ENCODE results near the gene S100A12.

S100A12 gene

GRCh38 chr1:153397051-153397923, 21.9 kb upstream of the S100A12 start:
- DNase-seq (ENCODE audit: low read depth in 3 of 3) = no peak

- DNase-seq (ENCODE audit: low read depth in 3 of 3) = no peak
Measured at GRCh38 chr1:153396461-153396860, 21.0 kb upstream of the S100A12 start.

GRCh38 chr1:153395776-153396175, 20.4 kb upstream of the S100A12 start:
- no peak for DNase-seq (ENCODE audit: low read depth in 3 of 3)

GRCh38 chr1:153395136-153395685, 19.8 kb upstream of the S100A12 start:
- DNase-seq (ENCODE audit: low read depth in 3 of 3) = no peak

- DNase-seq (ENCODE audit: low read depth in 3 of 3) = no peak
Measured at GRCh38 chr1:153394391-153394790, 19.0 kb upstream of the S100A12 start.

GRCh38 chr1:153393926-153394325, 18.5 kb upstream of the S100A12 start:
- DNase-seq (ENCODE audit: low read depth in 3 of 3) = no peak

- DNase-seq (ENCODE audit: low read depth in 3 of 3) = no peak
Measured at GRCh38 chr1:153392822-153393221, 17.4 kb upstream of the S100A12 start.

- no peak for DNase-seq (ENCODE audit: low read depth in 3 of 3)
Measured at GRCh38 chr1:153392258-153392657, 16.8 kb upstream of the S100A12 start.

- no peak for DNase-seq (ENCODE audit: low read depth in 3 of 3)
Measured at GRCh38 chr1:153390938-153391710, 15.7 kb upstream of the S100A12 start, which contains the start of gene S100A8. TSS of gene S100A8 (minus strand) at chr1:153391073. CDS start at chr1:153390535, 538 bp downstream.

- no peak for DNase-seq (ENCODE audit: low read depth in 3 of 3)
Measured at GRCh38 chr1:153389973-153390879, 14.8 kb upstream of the S100A12 start.

- no peak for DNase-seq (ENCODE audit: low read depth in 3 of 3)
Measured at GRCh38 chr1:153389401-153389800, 14.0 kb upstream of the S100A12 start.

- DNase-seq (ENCODE audit: low read depth in 3 of 3) = no peak
Measured at GRCh38 chr1:153387785-153388184, 12.4 kb upstream of the S100A12 start.

GRCh38 chr1:153387001-153387400, 11.6 kb upstream of the S100A12 start:
- DNase-seq (ENCODE audit: low read depth in 3 of 3) = no peak

- no peak for DNase-seq (ENCODE audit: low read depth in 3 of 3)
Measured at GRCh38 chr1:153386500-153386901, 11.1 kb upstream of the S100A12 start.

- no peak for DNase-seq (ENCODE audit: low read depth in 3 of 3)
Measured at GRCh38 chr1:153384958-153385580, 9.6 kb upstream of the S100A12 start.

- DNase-seq (ENCODE audit: low read depth in 3 of 3) = no peak
Measured at GRCh38 chr1:153380711-153381110, 5.3 kb upstream of the S100A12 start.

GRCh38 chr1:153379591-153379990, 4.2 kb upstream of the S100A12 start:
- DNase-seq (ENCODE audit: low read depth in 3 of 3) = no peak

GRCh38 chr1:153374071-153374470, 1.4 kb downstream of the S100A12 start:
- DNase-seq (ENCODE audit: low read depth in 3 of 3) = no peak

- no peak for DNase-seq (ENCODE audit: low read depth in 3 of 3)
Measured at GRCh38 chr1:153372571-153372970, 2.9 kb downstream of the S100A12 start.

- DNase-seq (ENCODE audit: low read depth in 3 of 3) = no peak
Measured at GRCh38 chr1:153371231-153371630, 4.2 kb downstream of the S100A12 start.

GRCh38 chr1:153370146-153370545, 5.3 kb downstream of the S100A12 start:
- no peak for DNase-seq (ENCODE audit: low read depth in 3 of 3)

All from stimulated activated CD4-positive, alpha-beta T cell treated with anti-CD3 and anti-CD28 coated beads, TNF-alpha, amount 100 ng/mL, for 48 hours (primary cell).